Glomerular endothelial cell (primary cell): ENCODE measurements around the gene SCAPER. TPM values are rescaled to one million over a fixed set of nuclear protein-coding genes. Genes with fewer than 3 reads are reported as not detected.

Experiments used
- DNase-seq: peaks from one replicate; pipeline ENCODE4 v3.0.0-alpha.2; 2011; ENCODE audit warnings: low read depth, low spot score; ENCODE audit errors: extremely low read depth
- total RNA-seq: library from RNA; depleted of rRNA; stranded (reverse); fragments of >200 nt; gene quantifications from 2 replicates; pipeline ENCODE4 v1.2.3, GENCODE V29; 2015

SCAPER gene, protein sequence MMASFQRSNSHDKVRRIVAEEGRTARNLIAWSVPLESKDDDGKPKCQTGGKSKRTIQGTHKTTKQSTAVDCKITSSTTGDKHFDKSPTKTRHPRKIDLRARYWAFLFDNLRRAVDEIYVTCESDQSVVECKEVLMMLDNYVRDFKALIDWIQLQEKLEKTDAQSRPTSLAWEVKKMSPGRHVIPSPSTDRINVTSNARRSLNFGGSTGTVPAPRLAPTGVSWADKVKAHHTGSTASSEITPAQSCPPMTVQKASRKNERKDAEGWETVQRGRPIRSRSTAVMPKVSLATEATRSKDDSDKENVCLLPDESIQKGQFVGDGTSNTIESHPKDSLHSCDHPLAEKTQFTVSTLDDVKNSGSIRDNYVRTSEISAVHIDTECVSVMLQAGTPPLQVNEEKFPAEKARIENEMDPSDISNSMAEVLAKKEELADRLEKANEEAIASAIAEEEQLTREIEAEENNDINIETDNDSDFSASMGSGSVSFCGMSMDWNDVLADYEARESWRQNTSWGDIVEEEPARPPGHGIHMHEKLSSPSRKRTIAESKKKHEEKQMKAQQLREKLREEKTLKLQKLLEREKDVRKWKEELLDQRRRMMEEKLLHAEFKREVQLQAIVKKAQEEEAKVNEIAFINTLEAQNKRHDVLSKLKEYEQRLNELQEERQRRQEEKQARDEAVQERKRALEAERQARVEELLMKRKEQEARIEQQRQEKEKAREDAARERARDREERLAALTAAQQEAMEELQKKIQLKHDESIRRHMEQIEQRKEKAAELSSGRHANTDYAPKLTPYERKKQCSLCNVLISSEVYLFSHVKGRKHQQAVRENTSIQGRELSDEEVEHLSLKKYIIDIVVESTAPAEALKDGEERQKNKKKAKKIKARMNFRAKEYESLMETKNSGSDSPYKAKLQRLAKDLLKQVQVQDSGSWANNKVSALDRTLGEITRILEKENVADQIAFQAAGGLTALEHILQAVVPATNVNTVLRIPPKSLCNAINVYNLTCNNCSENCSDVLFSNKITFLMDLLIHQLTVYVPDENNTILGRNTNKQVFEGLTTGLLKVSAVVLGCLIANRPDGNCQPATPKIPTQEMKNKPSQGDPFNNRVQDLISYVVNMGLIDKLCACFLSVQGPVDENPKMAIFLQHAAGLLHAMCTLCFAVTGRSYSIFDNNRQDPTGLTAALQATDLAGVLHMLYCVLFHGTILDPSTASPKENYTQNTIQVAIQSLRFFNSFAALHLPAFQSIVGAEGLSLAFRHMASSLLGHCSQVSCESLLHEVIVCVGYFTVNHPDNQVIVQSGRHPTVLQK (N-terminal part only)
- total RNA-seq = 13.8 and 18.9 TPM in 2 replicates

DNA sequence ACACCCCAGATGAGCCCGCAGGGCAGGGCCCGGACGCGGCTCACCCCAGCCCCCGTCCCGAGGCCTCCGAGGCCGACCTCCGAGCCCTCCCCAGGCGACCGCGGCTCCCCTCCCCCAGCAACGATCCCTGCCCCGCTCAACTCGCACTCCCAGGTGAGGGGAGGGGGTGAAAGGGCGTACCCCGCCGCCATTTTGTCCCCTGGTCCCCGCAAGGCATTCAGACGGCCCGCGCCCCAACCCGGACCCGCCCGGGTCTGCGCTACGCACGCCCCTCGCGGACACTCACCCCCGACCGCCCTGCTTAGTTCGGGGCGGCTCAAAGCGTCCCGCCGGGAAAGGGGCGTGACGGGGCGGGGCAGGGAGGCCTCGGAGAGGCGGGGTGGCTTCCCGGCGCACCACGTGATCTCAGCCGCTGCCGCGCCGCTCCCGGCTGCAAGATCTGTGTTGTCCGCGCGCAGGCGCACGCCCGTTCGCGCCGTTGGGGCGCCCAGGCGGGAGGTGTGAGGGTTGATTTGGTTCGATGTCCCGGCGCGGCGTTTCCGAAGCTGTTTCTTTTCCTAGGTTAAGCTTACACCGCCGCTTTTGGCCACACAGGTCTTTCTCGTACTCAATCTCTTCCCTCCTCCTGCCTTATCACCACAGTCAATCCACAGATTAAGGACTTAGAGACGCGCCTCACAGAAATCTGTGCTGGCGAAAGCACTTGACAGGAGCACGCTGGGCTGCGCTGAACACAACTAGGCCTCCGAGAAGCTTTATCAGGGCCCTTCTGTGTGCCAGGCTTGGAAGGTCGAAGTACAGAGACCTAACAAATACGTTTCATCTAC is at the start of gene SCAPER:
Gene SCAPER, minus strand, starts transcription at position 328 of the 827 bp plus-strand sequence. CDS start 21,523 bp downstream, outside the sequence.
- peak; percentile 23 for DNase-seq

DNA sequence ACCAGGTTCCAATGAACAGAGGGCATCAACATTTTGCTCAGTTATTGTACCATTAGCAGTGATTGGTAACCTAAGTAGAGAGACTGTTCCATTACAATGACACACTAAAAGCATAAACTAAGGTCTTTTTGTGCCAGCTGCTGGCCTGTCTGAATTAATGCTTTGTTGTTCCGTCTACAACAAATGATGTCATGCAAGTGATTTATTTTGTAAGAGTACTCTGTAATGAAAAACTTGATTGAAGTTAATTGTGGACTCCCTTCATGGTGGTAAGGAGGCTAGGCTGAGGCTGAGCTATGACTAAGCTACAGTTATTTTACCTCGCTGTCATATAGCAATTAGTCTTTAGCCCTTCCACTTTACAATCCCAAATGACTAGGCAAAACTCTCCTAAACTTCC is 49.6 kb upstream of the SCAPER start:
- no peak for DNase-seq

GRCh38 chr15:76953913-76954312 is 48.8 kb upstream of the SCAPER start:
- DNase-seq = no peak

DNA sequence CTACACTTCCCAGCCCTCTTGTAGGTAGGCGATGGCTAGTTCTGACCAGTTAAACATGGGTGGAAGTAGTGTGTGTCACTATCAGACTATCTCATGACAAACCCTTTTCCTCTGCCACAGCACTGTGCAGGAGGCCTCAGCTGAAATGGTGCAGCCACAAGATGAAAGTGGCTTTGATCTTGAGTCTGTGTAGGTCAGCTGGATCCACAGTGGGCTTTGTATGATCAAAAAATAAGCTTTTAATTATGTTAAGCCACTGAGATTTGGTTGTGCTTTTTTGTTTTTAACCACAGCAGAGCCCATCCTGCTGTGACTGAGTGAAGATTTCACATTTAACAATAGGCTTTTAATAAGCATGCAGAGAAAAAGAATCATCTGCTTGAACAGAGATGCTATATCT is 46.1 kb upstream of the SCAPER start:
- no peak for DNase-seq

- no peak for DNase-seq
Observed at GRCh38 chr15:76947454-76947853, 42.3 kb upstream of the SCAPER start.

GRCh38 chr15:76945494-76946093 is 40.5 kb upstream of the SCAPER start:
- DNase-seq = no peak

GRCh38 chr15:76942331-76942730 is 37.2 kb upstream of the SCAPER start:
- no peak for DNase-seq

DNA sequence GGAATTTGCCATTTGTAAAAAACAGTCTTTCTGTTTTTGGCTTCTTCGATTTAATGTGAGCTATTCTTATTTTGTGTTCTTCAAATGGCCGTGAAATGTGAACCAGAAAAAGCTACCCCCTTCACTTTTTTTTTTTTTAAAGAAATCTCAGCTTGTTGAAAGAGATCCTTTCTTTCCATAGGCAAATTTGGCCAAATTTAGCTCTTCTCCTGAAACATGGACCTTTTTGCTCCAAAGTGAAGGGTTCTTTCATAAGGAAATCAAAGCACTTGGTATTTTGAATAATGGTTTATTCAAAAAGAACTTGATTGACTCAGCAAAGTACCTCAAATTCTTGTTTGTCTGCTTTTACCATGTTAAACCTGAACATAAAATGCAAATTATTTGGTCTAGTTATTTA is 36.5 kb upstream of the SCAPER start:
- no peak for DNase-seq

GRCh38 chr15:76939715-76940114 is 34.6 kb upstream of the SCAPER start:
- no peak for DNase-seq

DNA sequence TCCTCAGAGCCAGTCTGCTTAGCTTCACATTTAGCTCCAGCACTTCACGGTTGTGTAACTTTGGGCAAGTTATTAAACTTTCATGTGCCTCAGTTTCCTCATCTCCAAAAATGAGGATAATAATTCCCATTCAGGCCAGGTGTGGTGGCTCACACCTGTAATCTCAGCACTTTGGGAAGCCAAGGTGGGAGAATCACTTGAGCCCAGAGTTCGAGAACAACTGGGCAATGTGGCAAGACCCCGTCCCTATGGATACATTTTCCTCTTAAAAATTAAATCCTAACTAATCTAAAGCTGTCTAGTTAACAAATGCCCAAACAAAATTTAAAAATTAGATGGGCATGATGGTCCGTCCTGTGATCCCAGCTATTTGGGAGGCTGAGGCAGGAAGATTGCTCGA is 33.6 kb upstream of the SCAPER start:
- no peak for DNase-seq

DNA sequence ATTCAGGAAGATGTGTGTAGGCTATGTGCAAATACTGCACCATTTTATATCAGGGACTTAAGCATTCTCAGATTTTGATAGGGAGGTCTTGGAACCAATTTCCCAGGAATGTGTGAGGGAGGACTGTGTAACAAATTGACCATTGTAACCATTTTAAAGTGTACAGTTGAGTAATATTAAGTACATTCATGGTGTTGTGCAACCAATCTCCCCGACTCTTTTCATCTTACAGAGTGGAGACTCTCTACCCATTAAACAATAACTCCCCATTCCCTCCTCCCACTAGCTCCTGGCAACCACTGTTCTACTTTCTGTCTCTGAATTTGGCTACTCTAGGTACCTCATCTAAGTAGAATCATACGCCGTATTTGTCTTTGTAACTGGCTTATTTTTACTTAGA is 31.5 kb upstream of the SCAPER start:
- no peak for DNase-seq

- no peak for DNase-seq
Observed at GRCh38 chr15:76935620-76936019, 30.5 kb upstream of the SCAPER start.

- no peak for DNase-seq
Observed at GRCh38 chr15:76932135-76932966, 27.2 kb upstream of the SCAPER start.

DNA sequence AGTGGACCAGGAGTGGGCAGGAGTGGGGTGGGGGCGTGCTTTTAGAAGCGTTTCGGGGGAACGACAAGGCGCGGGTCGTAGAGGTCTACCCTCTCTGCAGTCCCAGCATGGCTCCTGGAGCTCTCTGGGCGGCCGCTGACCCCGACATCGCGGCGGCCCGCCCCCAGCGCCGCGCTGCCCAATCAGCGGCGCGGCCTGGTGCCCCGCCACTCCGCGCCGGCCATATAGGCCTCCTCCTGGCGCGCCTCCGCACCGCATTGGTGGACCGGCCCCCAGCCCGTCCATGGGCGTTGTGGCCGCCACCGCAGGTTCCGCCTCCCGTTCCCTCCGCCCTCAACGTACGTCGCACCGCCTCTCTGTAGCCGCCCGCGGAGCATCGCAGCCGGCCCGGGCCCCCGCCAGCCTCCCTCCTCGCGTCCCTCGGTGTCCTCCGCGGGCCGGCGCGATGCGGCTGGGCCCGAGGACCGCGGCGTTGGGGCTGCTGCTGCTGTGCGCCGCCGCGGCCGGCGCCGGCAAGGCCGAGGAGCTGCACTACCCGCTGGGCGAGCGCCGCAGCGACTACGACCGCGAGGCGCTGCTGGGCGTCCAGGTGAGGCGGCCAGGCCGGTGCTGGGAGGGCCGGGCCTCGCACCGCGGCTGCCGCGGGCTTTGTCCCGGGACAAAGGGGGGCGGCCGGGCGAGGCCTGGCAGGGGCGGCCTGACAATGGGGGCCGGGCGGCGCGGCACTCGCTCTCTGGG is 26.4 kb upstream of the SCAPER start, which contains the start of gene RCN2:
Gene RCN2, plus strand, starts transcription at position 353 of the 738 bp plus-strand sequence. Its CDS starts 93 bp downstream, at position 446.
- no peak for DNase-seq

DNA sequence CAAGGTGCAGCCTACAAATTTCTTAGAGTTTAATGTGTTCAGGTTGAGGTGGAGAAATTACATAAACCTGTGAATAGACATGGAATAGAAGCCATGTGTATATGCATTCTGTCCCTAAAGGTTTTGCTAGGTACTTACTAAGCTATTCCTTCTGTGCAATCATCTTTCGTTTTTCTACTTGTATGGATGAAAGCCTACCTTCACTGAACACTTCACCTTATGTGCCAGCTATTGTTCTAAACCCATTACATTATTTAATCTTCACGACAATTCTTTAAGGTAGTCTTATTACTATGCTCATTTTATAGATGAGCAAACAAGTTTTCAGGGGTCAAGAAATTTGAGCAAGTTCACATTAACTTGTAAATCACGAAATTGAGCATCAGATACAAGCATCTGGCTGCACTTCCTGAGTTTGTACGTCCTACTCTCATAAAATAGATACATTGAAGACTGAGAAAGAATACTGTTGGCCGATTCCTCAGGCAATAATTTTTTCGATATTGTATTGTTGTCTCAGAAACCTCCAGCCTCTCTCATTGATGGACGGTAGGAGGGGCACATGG is 25.8 kb upstream of the SCAPER start:
- DNase-seq = no peak

DNA sequence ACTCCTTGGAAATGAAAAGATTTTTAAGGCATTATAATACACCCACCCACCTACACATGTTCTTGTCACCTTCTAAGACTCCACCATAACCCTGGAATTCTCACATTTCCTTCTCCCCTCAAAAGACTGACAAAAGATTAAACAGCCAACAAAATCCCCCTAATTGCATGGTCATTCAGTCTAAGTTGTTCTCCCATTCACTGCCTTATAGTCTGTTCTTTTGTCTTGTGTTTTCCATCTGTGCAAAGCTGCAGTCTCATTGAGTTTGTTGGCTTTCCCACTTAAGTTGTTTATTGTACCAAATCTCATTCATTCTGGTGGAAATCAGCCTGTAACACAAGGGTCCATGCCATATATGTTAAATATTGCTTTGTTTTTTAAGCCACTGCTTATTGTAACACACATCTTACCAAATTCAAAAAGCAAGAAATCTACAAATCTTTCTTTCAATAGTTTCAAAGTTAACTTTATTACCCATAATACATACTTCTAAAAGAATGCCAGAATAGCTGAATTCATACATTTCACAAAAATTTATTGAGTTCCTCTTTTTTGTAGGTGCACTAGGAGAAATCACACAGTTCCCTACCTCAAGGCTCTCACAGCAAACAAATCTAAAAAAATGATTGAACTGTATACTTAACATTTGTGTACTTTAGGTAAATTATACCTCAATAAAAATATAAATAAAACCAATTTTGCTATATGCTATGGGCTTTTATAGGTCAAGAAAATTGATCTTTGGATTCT is 24.0 kb upstream of the SCAPER start:
- DNase-seq = no peak

DNA sequence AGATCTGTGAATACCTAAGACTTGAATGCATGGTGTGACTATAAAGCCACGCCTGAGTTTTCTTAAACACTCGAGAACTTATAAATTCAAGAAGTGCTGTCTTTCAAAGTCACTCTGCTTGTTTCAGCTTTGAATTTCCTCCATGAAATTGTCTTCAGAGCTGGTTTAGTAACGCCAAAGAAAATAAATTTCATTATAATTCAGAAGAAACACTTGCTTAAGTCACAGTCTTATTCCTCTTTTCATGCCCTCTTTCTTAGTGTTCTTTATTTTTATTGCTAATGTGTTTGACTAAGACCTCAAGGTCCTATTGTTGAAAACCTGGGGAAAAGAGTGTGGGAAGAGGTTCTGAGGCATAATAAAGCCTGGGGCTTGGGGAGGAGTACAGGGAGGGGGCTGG is 23.1 kb upstream of the SCAPER start:
- DNase-seq = no peak
